ENCODE data around the gene BRIX1. TPM values are rescaled to one million over a fixed set of nuclear protein-coding genes. Genes with fewer than 3 reads are reported as not detected.

The BRIX1 gene
- total and polyA plus RNA-seq, 9 of the 15 experiments (the other 6 are each of a cell fraction or from before 2014, with no cell fraction given): 115 to 193 (median 159) TPM

- TF ChIP-seq ZNF655 (CRISPR knock-in tag; IDR thresholded peaks at IDR 0.05): no peak
- no peak for TF ChIP-seq ARID2 (IDR thresholded peaks at IDR 0.05)
- peak; percentile 93 for TF ChIP-seq BHLHE40 (IDR thresholded peaks at IDR 0.05; ENCODE audit: low read length)
- no peak for TF ChIP-seq TCF15 (CRISPR knock-in tag; IDR thresholded peaks at IDR 0.05)
- TF ChIP-seq ZMIZ1 (IDR thresholded peaks at IDR 0.05; ENCODE audit: low read depth in 2 of 2, low read length in 2 of 2): peak in 1 of 2 experiments; percentile 45; a peak in 1 of 4 replicates
- TF ChIP-seq ZNF57 (CRISPR knock-in tag; IDR thresholded peaks at IDR 0.05): no peak
- TF ChIP-seq ZKSCAN8 (CRISPR knock-in tag; IDR thresholded peaks at IDR 0.05): no peak
- no peak for TF ChIP-seq ZNF398 (CRISPR knock-in tag; IDR thresholded peaks at IDR 0.05)
- TF ChIP-seq ZNF449 (CRISPR knock-in tag; IDR thresholded peaks at IDR 0.05): no peak
- TF ChIP-seq HMBOX1 (IDR thresholded peaks at IDR 0.05): peak; percentile 21; the same call in 1 of the 2 replicates
- no peak for TF ChIP-seq ZFP30 (CRISPR knock-in tag; IDR thresholded peaks at IDR 0.05; ENCODE audit: borderline replicate concordance)
- TF ChIP-seq SETDB1 (IDR thresholded peaks at IDR 0.05; ENCODE audit: low read length): peak; percentile 97
- no peak for TF ChIP-seq CREB3 (tag; conservative IDR thresholded peaks at IDR 0.05; ENCODE audit: low read depth)
- TF ChIP-seq TEAD1 (CRISPR knock-in tag; IDR thresholded peaks at IDR 0.05): peak in 1 of 2 experiments; percentile 64; a peak in 1 of 4 replicates
These were observed at the start of gene BRIX1, which contains the start of gene RAD1 (continued) for GRCh38 chr5:34915139-34915855.

Measured in K562 (cell line).